MM.1S (cell line): ENCODE data around the gene ATG3.

Experiments
- CTCF ChIP-seq: fragments of 300-600 bp; sonication (generic); IDR thresholded peaks from 2 replicates; pipeline ENCODE4 v1.5.1; 2016; ENCODE audit warnings: antibody characterized with exemption, low read length, mixed read lengths
- EZH2 ChIP-seq: fragments of 300-600 bp; sonication (generic); optimal IDR thresholded peaks from 2 replicates; pipeline ENCODE3; 2017; ENCODE audit warnings: low read depth, mild to moderate bottlenecking, antibody characterized with exemption, low read length, mixed read lengths
- EZH2phosphoT487 ChIP-seq: fragments of 300-600 bp; sonication (generic); IDR thresholded peaks from 2 replicates; pipeline ENCODE4 v1.6.1; 2018; ENCODE audit warnings: antibody characterized with exemption, low read length

DNA sequence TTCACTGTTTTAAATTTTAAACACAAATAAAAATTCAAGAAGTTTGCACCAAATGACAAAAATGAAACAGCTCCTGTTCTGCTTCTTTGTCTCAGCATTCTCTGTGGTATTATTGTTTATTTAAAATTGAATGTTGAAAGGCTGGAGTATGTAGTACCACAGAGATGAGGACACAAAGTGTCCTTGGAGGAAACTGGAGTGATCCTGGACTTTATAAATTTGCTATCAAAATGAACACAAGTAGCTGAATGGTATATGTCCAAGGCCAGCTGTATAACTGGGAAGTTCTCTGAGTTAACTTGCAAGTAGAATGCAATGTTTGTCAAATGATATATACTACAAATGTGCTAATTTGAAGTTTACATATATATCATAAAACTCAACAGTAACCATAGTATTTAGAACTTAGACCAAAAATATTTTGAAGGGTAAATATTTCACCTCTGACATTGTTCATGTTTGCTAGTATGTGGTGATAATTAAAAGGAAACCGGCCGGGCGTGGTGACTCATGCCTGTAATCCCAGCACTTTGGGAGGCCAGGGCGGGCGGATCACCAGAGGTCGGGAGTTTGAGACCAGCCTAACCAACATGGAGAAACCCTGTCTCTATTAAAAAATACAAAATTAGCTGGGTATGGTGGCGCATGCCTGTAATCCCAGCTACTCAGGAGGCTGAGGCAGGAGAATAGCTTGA is 74.8 kb downstream of the ATG3 start:
- TF ChIP-seq CTCF = no peak
- no peak for TF ChIP-seq EZH2
- no peak for TF ChIP-seq EZH2phosphoT487
